ENCODE data around the gene PKIG.

The PKIG gene

DNA sequence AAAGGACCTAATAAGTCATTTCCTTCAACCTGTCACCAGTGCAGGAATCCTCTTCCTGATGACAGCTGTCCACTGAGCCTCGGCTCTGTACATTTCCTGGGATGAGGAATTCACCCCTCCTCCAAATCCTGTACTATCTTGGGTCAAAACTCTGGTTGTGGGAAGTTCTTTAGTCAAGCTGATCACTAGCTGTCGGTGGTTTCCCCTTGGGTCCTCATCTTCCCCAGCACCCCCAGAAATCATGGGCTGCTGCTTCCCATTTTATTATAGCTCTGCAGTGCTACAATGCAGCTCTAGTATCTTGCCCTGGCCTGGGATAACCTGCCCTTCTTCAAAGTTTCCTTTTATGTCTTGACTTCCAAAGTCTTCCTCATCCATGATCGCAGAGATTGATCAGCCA is 83.7 kb downstream of the PKIG start:
- TF ChIP-seq, protein P1, sequence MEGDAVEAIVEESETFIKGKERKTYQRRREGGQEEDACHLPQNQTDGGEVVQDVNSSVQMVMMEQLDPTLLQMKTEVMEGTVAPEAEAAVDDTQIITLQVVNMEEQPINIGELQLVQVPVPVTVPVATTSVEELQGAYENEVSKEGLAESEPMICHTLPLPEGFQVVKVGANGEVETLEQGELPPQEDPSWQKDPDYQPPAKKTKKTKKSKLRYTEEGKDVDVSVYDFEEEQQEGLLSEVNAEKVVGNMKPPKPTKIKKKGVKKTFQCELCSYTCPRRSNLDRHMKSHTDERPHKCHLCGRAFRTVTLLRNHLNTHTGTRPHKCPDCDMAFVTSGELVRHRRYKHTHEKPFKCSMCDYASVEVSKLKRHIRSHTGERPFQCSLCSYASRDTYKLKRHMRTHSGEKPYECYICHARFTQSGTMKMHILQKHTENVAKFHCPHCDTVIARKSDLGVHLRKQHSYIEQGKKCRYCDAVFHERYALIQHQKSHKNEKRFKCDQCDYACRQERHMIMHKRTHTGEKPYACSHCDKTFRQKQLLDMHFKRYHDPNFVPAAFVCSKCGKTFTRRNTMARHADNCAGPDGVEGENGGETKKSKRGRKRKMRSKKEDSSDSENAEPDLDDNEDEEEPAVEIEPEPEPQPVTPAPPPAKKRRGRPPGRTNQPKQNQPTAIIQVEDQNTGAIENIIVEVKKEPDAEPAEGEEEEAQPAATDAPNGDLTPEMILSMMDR (IDR thresholded peaks at IDR 0.05; ENCODE audit: insufficient read depth, low read length, missing control alignments): no peak

More for the DNA sequence above, 83.7 kb downstream of the PKIG start:
- DNase-seq (ENCODE audit: low read depth, low spot score): no peak
- POLR2A ChIA-PET: no interaction called here
- no peak overlapping the region for H3K4me3 ChIP-seq (ENCODE audit: low read depth, low read length)
- CTCF ChIA-PET: interaction anchor here (0.7 to 4.4 kb wide), 3 partner anchors 15 to 277 kb away, joined by 3 to 23 read pairs (median 6); no protein-coding TSS in a partner anchor

All from AG04449 (cell line).